Measurements from ENCODE around the gene TAF11. TPM values are rescaled to one million over a fixed set of nuclear protein-coding genes. Genes with fewer than 3 reads are reported as not detected.
A peak's percentile ranks its signal among the peaks of the same experiment; 100 is the strongest.
"Not testable (repeated sequence)": the region's sequence is repeated elsewhere in the genome, so short reads cannot be mapped to it uniquely, and the experiment has no call there.

TAF11 gene, protein sequence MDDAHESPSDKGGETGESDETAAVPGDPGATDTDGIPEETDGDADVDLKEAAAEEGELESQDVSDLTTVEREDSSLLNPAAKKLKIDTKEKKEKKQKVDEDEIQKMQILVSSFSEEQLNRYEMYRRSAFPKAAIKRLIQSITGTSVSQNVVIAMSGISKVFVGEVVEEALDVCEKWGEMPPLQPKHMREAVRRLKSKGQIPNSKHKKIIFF
- polyA plus RNA-seq (ENCODE audit: insufficient read length in 4 of 4), result 10 to 100 TPM; 46.1 to 52.4 (median 48.4) TPM

DNA sequence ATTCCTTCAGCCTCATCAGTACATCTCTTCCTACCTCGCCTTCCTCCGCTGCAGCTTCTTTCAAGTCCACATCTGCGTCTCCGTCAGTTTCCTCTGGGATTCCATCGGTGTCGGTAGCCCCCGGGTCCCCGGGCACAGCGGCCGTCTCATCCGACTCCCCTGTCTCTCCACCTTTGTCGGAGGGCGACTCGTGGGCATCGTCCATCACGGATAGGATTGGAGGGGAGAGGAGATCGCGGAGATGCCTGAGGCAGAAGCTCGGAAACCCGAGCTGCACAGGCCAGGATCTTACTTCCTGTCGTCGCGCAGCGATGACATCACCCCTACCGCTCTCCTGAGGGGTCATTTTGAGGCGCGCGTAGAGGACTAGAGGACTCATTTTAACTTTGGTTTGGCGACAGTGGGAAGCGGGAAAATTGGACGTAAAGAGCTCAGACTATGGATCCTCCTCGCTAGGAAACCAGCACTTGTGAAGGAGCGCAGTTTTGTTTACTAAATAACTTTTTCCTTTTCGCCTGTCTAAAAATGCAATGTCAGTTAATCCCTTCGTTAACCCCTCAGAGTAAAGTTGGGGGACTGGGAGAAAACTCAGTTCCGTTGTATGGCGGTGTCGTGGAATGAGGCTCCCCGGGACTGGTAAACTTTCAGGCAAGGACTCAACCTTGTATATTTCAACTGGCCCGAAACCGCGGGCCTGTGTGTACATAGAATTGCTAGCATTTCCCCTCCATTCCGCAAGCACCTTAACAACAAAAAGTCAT, at the start of gene TAF11:
Gene TAF11 (minus strand): TSS at position 290 of the 761 bp plus-strand sequence. CDS start 85 bp downstream, at position 205.
- peak; percentile 94 to 96 (median 95) for DNase-seq (ENCODE audit: low read depth in 4 of 4, low spot score in 2 of 4)

DNA sequence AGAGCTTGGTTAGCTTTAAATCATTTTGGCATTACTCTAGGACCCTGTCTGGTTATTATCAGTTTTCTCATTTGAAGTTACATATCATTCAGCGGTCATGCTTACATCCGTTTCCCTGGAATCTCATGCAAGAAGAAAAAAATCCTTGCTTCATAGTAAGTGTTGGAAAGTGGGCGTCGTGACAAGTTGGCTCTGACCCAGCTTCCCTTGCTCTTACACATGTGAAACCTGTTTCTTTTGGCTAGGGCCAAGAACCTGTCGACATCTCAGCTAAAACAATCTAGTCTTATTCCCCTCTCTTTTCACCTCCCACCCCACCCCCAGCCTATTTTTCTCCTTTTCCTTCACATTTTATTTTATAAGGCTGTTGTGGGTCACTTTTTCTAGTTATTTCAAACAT, 46.7 kb upstream of the TAF11 start:
- peak in 1 of 4 donors; percentile 43 for DNase-seq (ENCODE audit: low read depth in 4 of 4, low spot score in 2 of 4)

DNA sequence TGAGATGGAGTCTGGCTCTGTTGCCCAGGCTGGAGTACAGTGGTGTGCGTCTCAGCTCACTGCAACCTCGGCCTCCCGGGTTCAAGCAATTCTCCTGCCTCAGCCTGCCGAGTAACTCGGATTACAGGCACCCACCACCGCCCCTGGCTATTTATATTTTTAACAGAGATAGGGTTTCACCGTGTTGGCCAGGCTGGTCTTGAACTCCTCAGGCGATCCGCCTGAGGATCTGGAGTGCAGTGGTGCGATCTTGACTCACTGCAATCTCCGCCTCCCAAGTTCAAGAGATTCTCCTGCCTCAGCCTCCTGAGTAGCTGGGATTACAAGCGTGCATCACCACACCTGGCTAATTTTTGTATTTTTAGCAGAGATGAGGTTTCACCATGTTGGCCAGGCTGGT, 44.4 kb upstream of the TAF11 start:
- not testable (repeated sequence) for DNase-seq (ENCODE audit: low read depth in 4 of 4, low spot score in 2 of 4)

DNA sequence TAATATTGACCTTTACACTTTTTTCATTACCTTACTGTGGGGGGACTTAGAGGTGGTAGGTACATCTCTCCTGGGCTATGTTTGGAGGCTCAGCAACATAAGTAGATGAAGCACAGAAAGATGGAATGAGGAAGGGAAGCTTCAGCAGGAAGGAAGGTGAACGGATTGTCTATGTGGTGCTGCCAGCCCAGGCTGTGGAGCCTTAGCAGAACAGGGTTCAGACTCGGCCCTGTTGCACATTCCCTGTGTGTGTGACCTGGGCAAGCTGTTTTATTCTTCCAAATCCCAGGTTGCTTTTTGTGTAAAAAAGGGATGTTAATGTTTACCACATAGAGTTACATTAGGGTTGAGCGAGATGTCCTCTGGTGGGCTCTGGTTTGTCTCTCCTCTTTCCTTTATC, 42.4 kb upstream of the TAF11 start:
- DNase-seq (ENCODE audit: low read depth in 4 of 4, low spot score in 2 of 4), result no peak

DNA sequence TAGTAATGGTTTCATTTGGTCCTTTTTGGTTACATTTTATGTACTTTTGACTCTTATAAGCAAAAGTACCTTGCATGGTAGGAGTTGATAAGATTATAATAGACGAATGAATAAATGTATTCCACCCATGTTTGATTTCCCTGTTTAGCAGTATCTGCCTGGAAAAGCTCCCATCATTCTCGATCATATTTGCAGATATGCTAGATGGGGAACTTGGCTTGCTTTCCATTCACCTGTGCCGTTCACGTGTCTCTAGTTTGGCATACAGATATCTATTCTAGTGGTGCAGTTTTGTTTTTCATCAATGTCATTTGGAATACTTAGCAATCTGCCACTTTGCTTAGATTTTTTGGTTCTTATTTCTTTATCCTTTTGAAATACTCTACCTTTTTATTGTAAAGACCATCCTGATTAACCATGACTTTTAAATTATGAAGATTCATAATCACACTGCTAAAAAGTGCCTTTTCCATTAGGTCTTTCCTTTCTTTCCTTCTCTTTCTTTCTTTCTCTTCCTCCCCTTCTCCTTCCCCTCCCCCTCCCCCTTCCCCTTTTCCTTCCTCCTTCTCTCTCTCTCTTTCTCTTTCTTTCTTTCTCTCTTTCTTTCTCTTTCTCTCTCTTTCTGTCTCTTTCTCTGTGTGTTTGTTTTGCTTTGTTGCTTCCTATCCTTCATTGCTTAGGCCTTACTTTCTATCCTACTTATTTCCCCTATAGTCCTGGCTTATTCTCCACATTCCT, 41.6 kb upstream of the TAF11 start:
- no peak for DNase-seq (ENCODE audit: low read depth in 4 of 4, low spot score in 2 of 4)

DNA sequence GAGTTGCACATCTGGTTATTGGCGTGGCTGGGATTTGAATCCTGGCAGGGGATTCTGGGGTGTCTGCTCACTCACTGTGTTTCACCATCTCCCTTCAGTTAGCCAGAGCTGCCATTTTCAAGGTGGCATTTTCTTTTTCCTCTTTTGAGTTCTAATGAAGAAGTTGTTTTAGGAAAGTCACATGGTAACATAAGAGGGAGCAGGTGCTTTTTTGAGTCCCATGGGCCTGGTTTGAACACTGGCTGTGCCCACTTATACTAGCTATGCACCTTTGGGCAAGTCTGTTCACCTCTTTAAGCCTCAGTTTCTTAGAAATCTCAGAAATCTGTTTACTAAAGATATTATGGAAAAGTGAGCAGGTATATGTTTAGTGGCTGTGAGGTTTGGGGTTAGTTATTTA, 40.9 kb upstream of the TAF11 start:
- DNase-seq (ENCODE audit: low read depth in 4 of 4, low spot score in 2 of 4), result no peak

DNA sequence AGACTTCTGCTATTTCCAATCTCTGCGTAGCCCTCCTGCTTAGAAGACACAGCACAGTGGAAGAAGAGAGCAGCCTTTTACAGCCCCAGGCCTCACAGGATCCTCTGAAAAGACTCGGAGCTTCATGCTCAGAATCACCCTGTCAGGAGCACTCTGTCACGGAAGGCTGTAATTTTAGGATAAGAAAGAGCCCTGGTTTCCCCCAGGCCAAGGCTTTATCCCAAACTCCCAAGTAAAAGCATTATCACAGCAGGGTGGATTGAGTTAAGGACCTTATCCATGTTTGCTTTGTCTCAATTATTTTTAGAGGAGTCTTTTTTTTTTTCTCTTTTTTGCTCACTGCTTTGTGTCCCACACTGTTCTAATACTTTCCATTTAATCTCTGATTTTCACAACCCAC, 40.4 kb upstream of the TAF11 start:
- DNase-seq (ENCODE audit: low read depth in 4 of 4, low spot score in 2 of 4), result no peak

DNA sequence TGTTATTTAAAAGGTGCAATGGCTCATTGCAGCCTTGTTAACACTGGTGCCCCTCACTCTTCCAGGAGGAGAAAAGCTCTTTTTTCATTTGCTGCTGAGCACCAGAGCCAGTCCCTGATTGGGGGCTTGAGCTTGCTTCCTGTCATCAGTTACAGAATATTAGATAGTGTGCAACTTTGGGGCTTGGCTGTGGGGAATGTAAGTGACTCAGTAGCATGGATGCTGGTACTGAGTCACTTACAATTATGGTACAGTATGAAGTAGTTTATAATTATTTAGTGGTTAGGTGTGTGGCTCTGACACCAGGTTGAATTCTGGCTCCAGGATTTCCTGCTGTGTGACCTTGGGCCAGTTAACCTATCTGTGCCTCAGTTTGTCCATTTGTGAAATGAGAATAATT, 38.8 kb upstream of the TAF11 start:
- DNase-seq (ENCODE audit: low read depth in 4 of 4, low spot score in 2 of 4), result no peak

DNA sequence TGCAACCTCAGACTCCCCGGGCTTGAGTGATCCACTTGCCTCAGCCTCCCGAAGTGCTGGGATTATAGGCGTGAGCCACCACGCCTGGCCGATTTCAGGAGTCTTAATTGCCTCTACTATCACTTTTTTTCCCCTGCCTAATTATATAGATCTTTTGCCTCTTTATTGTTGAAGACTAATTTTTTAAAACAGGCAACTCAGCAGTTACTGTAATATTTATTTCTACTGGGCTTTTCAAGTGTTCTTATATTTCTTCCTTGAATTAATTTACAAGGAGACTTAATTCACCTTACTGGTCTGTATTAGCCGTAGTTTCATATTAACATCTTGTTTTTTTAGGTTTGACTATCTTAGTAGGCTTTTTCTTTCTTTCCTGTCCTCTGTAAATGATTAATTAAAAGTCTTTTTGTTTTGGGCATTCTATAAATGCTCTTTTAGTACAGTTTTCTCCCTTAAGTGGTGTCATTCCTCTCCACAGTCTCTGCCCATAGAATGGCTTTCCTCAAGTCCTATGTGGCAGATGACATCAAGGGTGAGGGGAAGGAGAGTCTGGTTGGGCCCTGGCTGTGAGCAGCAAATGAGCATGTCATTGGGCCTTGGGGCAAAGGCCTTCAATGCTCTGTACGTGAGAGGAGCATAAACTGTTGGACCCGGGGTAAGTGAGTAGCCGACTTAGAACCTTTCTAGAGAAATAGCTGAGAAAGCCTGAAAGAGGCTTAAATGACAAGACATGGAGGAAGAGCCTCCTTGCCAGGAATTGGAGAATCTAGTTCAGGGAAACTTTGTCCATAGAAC, 37.2 kb upstream of the TAF11 start:
- DNase-seq (ENCODE audit: low read depth in 4 of 4, low spot score in 2 of 4), result no peak

DNA sequence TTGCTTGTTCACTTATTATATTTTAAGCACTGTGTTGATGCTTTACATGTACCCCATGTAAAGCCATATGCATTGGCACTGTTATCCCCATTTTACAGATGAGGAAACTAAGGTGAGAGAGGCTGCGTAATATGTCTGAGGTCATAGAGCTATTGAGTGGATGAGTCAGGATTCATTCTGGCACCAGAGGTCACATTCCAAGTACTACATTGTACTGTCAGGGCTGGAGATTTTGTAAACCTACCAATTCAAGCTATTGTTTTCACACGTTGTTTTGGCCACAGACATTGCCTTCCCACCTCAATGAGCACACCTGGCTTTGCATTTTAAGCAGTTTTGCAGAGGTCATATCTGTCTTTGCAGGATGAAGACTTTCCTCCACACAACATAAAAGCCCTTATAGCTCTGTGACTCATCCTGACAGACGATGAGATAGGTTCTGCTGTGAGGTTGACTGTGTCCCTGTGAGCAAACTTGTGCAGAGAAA, 34.4 kb upstream of the TAF11 start:
- no peak for DNase-seq (ENCODE audit: low read depth in 4 of 4, low spot score in 2 of 4)

DNA sequence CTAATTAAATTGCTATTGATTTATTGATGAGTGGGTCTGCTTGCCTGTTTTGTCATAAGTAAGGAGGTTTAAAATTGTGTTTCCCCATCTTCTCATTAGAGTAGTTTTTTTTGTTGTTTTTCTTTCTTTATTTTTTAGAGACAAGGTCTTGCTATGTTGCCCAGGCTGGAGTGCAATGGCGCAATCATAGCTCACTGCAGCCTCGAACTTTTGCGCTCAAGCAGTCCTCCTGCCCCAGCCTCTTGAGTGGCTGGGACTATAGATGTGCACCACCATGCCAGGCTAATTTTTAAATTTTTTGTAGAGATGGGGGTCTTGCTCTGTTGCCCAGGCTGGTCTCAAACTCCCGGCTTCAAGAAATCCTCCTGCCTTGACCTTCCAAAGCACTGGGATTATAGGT, 32.3 kb upstream of the TAF11 start:
- no peak for DNase-seq (ENCODE audit: low read depth in 4 of 4, low spot score in 2 of 4)

DNA sequence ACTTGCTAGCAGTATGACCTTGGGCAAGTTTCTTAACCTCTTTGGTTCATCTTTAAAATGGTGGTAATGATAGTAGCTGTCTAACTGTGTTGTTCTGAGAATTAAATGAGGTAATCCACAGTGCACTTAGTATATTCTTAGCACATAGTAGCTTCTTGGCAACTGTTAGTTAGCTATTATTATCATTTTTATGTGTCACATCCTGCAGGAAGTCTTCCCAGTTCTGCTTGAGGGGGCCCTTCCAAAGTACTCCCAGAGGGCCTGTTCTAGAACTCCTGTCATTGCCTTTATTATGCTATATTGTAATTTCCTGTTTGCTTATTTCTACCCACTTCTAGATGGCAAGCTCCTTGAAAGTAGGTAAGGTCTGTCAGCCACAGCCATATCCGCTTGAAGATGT, 31.8 kb upstream of the TAF11 start:
- DNase-seq (ENCODE audit: low read depth in 4 of 4, low spot score in 2 of 4), result no peak

DNA sequence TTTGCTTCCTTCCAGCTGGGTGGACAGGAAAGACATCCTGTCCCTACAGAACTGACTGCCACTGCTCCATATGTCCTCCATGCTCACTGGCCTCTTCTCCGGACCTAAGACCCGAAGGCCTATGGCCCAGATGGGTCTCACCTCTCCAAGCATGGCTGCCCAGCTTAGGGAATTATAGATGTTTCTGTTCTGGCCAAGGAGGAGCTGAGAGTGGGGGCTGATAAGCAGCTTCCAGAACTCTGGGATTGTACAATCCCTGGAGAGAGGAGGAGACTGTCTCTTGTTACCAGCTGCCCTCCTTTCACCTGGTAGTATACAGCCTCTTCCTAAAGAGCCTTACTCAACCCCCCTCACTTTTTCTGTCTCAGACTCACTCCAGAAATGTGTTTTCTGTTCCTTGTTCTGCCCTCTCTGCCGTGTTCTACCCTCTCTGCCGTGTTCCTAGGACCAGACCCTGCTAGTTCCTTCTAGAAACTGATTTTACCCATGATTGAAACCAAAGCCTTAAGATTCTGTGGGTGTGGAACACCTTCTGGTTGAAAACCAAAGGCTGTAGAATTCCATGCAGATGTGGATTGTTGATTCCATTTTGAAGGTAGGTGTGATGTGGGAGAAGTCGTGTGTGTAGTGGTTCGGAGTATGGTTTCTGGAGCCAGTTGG, 29.9 kb upstream of the TAF11 start:
- DNase-seq (ENCODE audit: low read depth in 4 of 4, low spot score in 2 of 4), result no peak

DNA sequence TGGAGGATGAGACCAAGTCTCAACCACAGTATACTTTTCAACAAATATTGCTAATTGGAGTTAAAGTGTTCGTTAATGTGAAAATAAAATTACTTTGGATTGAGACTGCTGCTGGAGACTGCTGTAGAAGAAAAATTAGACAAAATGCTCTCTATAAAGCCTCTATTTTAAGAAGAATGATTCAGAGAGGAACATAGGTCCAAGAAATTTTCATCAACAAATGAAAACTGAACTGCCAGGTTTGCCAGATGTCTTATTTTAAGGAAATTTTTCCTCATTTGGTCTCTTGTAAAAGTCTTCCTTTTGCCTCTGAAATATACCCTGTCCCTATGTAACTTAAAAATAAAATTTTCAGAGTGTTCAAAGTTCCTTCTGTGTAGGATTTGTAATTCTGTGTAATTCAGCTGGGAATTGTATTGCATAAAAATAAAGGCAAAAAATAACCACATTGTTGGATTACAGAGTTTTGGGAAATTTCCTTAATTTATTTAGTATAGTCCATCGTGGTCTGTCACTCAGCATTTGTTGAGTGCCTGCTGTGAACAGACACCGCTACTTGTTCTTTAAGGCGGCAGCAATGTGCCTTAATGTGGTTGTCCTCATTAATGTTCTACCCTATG, 28.6 kb upstream of the TAF11 start:
- no peak for DNase-seq (ENCODE audit: low read depth in 4 of 4, low spot score in 2 of 4)

DNA sequence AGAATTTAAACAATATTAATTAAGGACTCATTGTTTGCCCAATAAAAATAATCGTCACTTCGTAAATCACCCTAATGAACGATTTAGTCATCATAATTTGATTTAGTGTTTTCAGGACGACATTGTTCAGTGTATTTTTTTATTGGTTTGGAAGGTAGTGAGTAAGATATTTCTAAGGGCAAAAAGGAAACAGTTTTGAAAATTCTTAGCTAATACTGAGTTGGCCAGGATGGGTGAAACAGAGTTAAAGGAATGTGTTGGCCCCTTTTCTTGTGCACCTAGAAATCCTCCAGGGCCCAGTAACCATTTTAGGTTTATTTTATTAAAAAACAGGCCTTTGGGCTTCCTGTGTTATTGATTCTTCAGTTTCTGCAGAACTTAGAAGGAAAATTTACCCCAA, 26.5 kb upstream of the TAF11 start:
- no peak for DNase-seq (ENCODE audit: low read depth in 4 of 4, low spot score in 2 of 4)

DNA sequence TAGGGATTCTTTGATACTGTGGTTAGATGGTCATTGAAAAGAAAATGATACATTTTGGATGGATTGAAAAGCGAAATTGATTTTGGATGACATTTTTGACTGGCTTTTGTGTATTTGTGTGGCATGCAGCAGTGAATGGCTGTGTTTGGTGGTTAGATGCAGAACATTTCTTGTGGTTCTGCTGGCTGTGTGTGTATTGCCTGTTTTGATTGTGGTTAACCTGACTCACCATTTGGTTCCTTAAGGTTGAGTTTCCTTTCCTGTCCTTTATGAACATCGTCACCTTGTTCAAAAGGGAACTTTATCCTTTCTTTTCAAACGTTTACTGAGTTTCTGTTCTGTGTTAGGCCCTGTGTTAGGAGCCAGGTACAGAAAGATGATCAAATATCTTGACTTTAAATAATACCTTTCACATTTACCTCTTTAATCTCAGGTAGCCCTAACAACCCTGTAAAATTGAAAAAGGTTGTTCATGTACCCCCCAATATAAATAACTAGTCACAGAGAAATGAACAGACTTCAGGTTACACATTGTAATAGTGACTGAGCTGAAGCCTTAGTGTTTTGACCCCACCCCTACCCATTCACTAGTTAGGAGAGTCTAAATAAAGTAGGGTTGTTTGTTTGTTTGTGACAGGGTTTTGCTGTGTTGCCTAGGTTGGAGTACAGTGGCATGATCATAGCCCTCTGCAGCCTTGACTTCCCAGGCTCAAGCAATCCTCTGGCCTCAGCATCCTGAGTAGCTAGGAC, 25.0 kb upstream of the TAF11 start:
- no peak for DNase-seq (ENCODE audit: low read depth in 4 of 4, low spot score in 2 of 4)

DNA sequence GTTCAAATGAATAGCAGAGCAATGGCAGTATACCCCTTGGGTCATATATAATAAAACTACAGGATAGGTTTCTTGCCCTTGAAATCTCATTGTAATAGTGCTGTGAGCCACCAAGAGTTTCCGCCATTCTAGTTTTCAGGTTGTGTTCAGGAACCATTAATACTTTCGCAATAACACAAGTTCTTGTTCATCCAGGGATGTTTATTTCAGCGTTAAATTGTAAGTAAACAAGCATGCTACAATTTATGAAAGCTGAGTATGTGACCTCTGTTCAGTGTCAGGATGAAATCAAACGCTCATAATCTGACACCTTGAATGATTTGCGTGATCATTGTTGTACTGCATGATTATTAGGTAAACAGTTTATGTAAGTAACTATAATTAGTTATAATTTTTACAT, 24.0 kb upstream of the TAF11 start:
- no peak for DNase-seq (ENCODE audit: low read depth in 4 of 4, low spot score in 2 of 4)

DNA sequence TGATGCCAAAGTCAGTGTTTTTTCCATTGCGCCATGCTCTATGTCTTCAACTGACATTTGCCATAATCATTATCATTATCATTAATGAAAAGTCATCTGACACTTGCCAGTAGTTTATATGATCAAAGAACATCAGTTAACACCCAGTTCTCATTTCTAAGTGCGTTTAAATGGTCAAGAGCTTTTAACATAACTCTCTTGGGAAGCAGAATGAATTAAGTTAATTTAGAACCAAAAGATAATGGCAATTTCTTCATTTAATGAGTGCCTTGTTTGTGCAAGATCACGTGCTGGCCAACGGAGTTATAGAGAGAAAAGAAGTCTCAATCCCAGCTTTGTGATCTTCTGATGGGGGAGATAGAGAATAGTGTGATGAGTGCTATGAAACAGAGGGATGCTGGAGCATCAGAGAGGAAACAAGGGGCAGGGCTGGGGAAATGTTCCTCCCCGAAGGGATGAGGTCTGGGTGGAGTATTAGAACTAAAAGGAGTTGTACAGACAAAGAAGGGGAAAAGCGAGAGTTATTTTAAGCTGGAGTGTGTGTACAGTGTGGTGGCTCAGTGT, 21.6 kb upstream of the TAF11 start:
- DNase-seq (ENCODE audit: low read depth in 4 of 4, low spot score in 2 of 4), result no peak

DNA sequence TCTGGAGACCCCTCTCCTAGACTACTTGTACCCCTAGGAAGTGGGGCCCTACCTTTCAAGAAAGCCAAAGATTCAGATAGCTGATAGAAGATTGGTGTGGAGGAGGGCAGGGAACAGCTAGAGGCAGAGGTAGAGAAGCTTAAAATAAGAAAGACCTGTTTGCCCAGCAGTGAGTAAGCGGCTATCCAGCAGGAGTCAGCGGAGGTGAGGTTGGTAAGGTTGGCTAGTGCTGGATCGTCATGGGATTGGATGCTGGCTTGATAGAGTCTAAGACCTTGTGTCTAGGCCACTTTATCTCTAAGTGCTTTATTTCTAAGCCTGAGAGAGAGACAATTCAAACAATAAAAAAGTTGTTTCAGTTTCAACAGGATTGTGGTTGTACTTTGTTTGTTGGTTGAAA, 20.4 kb upstream of the TAF11 start:
- DNase-seq (ENCODE audit: low read depth in 4 of 4, low spot score in 2 of 4), result no peak
